Posterior vena cava (tissue), 2 donors: ENCODE results near the gene PON3. TPM values are rescaled to one million over a fixed set of nuclear protein-coding genes. Genes with fewer than 3 reads are reported as not detected.
"Not testable (repeated sequence)": the region's sequence is repeated elsewhere in the genome, so short reads cannot be mapped to it uniquely, and the experiment has no call there.

Experiments used
- DNase-seq: peaks from one replicate; pipeline ENCODE4 v3.0.0-alpha.2; 2020; ENCODE audit warnings: low spot score
- intact Hi-C, 2 donors: fragments of 100-400 bp; cut with DNase I; formaldehyde crosslinking; loops; one replicate each; pipeline versions ENCODE4 v1.14.1 to v1.14.2; 2022 to 2023
- total RNA-seq, 2 donors: library from RNA; stranded (reverse); fragmentation: NEBNext Ultra II Directional; extraction: Animal tissue kit (Norgen Biotek cat#: 25700); gene quantifications; one replicate each; pipeline ENCODE4 v1.2.1, GENCODE V29; 2021
- donor health status: DM: yes; HTN: yes; CAD: no.
- donor health status: DM: yes; HTN: yes; CAD: no.

The PON3 gene
- total RNA-seq, 2 donors from 2014 or later, result 0.74 to 0.90 TPM

DNA sequence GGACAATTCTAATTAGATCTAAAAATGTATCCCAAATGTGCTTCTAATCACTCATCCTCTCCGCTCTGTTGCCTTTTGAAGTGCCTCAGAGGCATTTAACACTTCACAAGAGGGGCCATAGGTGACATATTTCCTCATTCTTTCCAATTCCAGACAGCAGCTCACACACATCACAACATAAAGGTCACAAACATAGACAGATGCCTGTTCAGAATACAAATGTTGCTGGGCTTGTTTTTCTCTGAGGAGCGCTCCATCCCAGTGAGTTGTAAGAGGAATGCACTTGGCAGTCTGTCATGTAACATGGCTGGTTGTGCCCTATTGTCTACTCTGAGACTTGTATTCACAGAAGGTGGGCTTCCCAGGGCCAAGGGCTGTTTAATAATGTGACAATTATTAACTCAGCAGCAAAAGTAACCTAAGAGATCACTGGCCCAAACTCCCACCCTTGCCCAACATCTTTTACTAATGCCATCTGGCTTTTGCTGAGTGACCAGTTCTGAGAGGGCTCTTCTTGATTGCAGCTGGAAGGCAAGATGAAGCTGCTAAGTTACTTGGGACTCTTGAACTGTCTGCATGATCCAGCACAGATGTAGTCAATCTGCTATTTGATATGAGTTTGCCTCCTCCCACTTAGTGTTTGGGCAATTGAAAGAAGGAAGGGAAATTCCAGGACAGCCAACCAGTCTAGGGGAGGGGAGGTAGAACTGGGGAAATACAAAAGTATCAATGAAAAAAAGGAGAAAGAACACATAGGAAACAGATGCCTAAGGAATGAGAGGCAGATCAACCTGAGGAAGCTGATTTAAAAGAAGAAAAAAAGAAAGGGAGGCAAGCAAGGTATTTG lies 25.0 kb upstream of the PON3 start:
- intact Hi-C loops, result no loop called here
- no peak for DNase-seq

DNA sequence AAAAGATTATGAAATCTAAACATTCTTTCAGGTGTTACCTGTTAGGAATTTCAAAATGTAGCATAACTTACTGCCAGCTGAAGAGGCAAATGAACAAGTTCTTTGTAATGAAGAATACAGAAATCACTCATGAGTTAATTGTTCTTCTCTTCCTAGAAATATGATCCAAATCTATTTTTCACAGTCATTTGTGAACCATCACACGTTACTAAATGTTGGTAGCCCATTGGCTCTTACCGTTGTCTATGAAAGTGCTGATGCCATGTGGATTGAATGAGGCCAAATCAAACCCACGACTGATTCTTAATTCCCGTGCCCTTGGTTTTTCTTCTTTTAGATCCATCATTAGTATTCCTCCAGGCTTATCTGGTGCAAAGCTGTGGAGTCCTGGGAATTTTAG lies 15.9 kb upstream of the PON3 start:
- no peak for DNase-seq

DNA sequence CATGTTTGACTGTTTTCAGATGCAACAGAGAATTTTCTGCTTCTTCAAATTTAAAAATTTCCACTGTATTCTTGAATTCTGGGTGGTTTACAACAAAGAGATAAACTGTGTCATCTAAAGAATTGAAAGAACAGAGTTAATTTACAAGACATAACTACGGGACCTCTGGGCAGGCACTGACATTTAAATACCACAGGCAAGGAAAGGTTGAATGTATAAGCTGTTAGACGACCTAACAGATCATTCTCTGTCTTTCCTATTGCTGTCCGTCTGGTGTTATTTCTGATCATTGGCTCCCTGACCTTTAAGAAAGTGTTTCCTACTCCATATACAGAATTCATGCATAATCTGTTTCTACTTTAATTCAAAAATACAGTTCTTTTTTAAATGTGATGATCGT lies 15.5 kb upstream of the PON3 start:
- DNase-seq, result no peak
- intact Hi-C loops, result no loop called here

More for the DNA sequence above, 15.9 kb upstream of the PON3 start:
- intact Hi-C loops, result no loop called here

DNA sequence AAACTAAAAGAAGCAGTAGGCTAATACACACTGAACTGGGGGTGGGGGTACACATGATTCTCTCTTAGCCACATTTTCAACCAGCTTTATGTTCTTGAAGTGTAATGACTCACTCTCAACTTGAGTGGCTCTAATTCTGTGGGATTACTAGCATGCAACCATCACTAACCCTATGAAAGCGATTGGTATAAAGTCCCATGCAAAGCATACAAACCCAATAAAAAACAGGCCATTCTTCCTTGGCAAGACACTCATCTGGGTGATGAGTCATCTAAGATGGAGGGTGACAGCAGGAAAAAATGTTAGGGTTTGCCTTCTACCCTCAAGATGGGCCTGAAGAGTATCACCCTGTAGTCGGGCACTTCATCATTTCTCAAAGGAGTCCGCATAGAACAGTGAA lies 14.9 kb upstream of the PON3 start:
- no peak for DNase-seq
- intact Hi-C loops, result no loop called here

DNA sequence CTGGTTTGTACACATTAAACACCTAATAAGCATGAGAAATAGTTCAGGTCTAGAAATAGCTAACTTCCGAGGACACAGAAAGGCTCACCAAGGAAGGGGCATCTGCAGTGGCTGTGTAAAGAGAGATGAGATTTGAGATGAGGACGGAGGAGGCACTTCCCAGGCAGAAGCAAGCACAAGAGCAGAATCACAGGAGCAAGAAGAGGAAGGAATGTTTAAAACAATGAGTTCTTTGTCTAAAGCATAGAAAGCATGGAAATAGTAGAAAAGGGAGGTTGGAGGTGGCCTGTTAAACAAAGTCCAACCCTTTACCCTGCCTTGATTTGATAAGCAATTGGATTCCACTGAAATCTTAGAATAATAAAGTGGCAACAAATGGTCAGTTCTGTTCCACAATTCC lies 11.6 kb upstream of the PON3 start:
- intact Hi-C loops, result no loop called here
- DNase-seq, result no peak

DNA sequence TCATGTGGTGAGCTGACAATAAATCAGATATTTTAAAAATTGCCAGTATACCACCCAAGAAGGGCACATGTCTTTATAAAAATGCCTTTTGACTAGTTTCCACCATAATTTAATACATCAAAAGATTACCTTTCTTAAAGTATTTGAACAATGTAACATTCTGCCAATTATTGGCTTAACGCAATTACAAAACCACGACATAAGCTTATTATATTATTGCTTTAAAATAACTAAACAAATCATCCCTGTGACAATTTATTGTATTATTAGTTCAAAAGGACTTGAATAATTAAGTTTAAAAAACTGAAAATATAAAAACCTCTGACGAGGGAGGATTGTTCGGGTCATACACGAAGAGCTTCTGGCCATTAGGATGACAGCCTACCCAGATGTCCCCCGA lies 9.6 kb upstream of the PON3 start:
- DNase-seq, result no peak
- intact Hi-C loops, result no loop called here

DNA sequence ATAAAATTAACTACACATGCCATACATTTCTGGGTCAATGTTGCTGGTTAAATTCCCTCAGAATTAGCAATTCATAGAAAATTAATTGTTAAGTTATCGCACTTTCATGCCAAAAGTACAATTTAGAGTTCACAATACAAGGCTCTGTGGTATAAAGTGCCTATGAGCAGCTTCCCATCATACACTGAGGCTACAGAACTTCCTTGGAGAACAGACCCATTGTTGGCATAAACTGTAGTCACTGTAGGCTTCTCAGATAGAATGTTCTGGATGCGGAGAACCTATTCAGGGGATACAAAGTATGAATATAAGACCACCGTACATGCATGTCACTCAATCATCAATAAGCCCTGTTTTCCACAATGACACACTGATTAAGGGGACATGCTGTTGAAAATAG lies 9.0 kb upstream of the PON3 start:
- intact Hi-C loops, result no loop called here
- no peak for DNase-seq

DNA sequence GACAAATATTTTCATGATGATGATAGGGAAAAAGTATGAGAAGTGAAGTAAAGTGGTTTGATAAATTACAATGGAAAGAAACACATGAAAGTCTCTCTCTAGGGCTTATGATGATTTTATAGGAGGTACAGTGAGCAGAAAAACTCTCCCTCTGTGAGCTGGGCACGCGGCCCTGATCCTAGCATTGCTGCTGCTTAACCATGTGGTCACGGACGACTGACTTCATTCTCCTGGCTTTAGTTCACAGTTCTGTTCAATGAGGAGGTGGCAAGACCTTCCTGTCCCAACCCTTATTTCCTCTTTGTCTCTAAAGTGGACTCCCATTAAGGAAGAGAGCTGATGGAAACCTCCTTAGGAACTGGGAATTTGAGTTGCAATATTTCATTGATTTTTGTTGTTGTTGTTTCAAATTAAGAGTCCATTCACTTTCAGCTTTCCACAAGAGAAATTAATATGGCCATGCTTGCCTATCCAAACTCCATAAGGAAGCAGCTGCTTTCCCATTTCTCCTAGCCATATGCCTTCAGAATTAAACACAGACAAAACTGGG lies 8.2 kb upstream of the PON3 start:
- intact Hi-C loops, result no loop called here
- DNase-seq, result peak; percentile 80

DNA sequence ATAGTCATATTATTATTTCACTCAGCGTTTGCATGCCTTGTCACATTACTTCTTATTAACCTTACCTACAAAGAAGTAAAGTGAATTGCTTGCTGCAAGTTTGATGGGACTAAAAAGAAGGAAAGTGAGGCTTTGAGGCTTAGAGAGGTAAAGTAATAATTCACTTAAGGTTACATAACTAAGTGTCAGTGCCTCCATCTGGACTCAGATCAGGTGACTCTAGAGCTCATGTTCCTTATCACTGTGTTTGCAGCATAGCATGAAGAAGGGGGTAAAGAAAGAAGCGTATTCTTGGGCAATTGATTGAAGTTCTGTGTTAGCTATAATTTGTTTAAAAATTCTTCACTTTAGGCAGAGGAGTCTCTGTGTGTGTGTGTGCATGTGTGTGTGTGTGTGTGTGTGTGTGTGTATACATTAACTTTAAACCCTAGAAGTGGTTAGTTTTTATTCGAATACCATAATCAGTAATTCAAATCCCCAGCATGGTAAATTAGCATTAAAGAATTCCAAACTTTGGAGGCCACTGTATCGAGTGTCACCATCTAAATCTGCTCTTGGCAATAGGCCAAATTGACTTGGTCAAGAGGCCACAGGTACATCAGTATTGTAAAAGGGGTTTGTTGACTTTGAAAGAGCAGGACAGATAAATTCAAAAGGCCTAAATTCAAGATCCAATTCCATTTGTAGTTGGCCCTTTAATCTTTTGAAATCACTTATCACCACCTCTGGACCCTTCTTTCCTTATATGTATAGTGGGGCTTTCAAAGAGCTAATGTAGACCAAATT lies 2.2 kb upstream of the PON3 start:
- intact Hi-C loops, result no loop called here

DNA sequence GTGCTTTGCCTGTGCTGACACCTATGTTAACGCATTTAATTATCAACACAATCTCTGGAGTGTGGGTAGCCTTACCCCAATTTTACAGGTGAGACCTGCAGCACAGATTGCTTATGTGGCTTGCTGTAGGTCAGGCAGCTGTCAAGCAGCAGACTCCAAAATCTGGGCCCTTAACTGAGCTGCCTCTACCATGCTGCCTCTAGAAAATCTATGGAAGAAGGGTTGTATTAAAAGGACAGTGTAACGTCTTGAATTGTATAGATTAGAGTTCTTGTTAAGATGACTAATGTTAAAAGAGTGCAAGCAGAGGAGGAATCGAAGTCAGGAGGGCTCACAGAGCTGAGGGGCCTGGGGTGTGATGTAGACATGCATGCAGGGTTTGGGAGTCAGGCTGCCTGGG lies 1.2 kb upstream of the PON3 start:
- intact Hi-C loops, result no loop called here
- no peak for DNase-seq

More for the DNA sequence above, 2.2 kb upstream of the PON3 start:
- no peak for DNase-seq

DNA sequence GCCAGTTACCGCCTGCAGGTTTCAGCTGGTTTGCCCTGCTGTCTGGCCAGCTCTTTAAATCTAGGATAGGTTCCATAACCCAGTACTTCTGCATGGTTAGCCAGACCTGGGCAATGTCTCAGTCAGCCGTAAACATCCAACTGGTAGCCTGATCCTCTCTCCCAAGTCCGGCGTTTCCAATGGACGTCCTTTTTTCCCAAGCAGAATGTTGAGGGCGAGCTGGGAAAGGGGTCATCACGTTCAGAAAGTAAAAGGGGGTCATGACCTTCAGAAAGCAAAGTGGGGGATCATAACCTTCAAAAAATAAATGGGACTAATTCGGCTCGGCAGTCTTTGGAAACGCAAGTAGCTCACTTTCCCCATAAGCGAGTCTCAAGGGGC lies 430 bp downstream of the PON3 start:
- intact Hi-C loops, result no loop called here
- DNase-seq, result no peak

DNA sequence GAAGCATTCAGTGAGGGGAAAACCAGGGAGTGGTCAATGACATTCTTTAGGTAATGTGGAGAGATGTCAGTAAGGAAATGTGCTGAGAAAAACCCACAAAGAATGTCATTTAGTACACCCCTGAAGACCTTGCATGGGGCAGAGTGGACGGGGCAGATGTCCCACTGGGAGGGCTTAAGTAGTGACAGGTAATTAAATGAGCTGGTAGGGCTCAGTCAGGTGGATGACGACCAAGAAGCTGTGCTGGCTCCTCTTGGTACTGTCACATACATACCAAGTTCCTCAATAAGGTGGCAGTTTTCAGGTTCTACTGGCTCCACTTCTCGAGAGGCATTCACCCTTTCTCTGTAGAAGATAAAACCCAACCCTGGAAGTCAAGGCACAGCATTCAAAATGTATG lies 1.8 kb downstream of the PON3 start:
- intact Hi-C loops, result loop anchor here in 1 of 2 donors (5.0 kb wide), 1 partner anchor 1707 kb away; no protein-coding TSS in a partner anchor
- DNase-seq, result no peak

DNA sequence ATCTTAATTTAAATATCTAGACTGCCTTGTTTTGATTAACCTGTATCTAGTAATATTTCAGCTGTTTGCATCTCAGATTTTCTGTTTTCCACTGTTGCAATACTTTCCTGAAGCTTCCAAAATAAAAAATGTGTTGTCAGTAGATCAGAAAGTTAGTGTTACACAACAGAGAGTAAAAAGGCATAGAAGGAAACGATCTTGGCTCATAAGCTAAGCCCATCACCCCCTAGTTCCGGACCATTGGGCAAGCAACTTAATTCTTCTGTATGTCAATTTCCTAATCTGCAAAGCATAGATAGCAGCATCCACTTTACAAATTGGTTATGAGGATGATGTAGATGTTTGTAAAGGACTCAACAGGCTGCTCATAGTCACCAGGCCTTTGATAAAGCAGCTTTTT lies 4.4 kb downstream of the PON3 start:
- no peak for DNase-seq
- intact Hi-C loops, result loop anchor here in 1 of 2 donors (5.0 kb wide), 1 partner anchor 1704 kb away; no protein-coding TSS in a partner anchor

DNA sequence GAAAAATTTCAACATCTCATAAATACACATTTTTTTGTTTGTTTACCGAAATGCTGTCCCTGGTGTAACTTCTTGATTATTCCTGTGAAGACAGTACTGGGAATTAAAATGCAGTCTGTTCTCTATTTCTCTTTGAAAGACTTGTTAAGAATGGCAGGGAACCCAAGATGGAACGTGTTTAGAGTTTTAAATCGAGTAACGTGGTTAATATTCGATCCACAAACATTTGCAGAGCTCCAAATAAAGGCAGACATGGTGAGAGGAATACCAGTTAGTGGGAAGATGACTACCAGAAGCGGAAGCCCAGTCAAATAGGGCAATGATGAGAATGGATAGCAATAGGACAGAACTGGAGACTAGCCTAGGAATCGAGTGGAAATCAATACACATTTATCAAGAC lies 6.7 kb downstream of the PON3 start:
- intact Hi-C loops, result no loop called here
- DNase-seq, result no peak

DNA sequence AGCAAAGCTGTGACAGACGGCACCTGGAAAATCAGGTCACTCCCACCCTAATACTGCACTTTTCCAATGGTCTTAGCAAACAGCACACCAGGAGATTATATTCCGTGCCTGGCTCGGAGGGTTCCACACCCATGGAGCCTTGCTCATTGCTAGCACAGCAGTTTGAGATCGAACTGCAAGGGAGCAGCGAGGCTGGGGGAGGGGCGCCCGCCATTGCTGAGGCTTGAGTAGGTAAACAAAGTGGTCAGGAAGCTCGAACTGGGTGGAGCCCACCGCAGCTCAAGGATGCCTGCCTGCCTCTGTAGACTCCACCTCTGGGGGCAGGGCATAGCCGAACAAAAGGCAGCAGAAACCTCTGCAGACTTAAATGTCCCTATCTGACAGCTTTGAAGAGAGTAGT lies 16.7 kb downstream of the PON3 start:
- peak; percentile 53 for DNase-seq
- intact Hi-C loops, result not testable (repeated sequence)

DNA sequence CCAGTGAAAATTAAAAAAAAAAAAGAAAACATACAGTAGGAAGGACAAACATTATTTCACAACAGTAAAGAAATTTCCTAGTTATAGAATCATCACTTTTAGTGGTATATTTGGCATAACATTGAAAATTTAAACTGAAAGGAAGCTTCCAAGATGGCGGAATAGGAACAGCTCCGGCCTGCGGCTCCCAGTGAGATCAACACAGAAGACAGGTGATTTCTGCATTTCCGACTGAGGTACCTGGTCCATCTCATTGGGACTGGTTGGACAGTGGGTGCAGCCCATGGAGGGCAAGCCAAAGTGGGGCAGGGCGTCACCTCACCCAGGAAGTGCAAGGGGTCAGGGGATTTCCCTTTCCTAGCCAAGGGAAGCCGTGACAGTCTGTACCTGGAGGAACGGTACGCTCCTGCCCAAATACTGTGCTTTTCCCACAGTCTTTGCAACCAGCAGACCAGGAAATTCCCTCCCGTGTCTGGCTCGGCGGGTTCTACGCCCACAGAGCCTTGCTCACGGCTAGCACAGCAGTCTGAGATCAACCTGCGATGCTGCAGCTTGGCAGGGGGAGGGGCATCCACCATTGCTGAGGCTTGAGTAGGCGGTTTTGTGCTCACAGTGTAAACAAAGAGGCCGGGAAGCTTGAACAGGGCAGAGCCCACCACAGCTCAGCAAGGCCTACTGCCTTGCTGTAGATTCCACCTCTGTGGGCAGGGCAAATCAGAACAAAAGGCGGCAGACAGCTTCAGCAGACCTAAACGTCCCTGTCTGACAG lies 19.4 kb downstream of the PON3 start:
- DNase-seq, result peak; percentile 70
- intact Hi-C loops, result no loop called here

DNA sequence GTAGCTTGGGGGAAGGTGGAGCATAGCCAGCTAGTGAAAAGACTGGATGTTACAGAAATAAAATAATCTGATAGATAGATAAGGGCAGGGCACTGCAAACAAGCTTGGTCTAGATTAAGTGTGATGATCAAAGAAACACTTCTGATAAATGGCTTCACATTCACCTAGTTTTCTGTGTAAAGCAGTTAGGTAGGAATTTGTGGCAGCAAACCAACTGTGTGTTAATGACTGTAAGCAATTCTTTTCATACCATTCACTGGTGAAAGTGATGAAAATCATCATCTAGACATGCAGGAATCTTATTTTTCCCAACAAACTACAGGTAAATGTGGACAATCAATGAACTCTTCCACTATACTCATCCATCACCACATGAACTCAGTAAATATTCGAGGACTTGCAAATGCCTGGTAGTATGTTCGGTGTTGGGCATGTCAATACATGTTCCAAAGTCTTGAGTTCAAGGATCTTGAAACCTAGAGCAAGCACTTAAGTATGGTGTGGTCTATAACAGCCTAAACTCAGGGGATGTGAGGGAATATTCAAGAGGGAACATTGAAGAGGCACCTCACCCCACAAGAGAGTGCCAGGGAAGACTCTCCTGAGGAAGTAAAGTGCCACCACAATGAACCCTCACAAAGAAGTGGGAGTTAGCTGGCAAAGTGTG lies 20.5 kb downstream of the PON3 start:
- intact Hi-C loops, result no loop called here
- no peak for DNase-seq

DNA sequence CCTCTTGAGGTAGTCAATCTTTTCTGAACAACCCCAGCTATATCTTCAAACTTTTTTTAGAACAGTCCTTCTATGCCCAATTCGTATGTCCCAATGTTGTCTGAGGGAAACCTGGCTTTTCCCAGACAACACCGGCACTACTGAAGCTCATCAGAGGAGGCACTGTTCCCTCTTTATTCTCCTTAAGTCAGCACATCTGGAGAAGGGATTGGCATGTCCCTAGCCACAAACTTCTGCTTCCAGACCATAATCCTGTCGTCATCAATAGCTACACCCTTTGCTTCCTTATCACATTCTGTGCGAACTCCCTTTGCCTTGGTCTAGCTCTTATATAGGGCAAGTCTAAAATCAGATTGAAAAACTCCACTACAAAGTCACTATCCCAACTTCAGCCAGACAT lies 22.9 kb downstream of the PON3 start:
- intact Hi-C loops, result no loop called here
- no peak for DNase-seq

DNA sequence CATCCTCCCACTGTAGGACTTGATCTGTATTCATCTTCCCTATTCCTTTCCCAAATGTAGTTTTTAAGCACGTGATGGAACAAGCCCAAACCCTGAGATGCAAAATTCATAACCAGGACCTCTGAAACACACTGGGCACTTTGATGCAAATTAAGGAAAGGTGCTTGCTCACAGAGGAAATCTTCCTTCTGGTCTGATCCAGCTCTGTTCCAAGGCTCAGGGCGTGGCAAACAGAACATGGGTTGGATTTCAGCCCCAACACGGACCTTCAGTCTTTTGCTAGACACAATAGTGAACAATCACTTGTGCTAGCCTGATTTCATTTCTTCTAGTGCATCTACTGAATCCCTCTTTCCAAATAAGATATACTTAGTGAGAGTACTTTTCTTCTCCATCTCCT lies 27.9 kb downstream of the PON3 start:
- DNase-seq, result no peak

More for the DNA sequence above, 27.9 kb downstream of the PON3 start:
- intact Hi-C loops, result no loop called here
